NOMO-1 treated with dmso at 0.1 percent for 144 hours (cell line): ENCODE data around the gene PRR12.
"Not testable (repeated sequence)": the region's sequence is repeated elsewhere in the genome, so short reads cannot be mapped to it uniquely, and the experiment has no call there.

Source experiments
- DNase-seq: peaks from one replicate; lab custom pipeline; 2025; ENCODE audit not compliant: unreplicated experiment; lab: John Stamatoyannopoulos, UW

PRR12 gene

DNA sequence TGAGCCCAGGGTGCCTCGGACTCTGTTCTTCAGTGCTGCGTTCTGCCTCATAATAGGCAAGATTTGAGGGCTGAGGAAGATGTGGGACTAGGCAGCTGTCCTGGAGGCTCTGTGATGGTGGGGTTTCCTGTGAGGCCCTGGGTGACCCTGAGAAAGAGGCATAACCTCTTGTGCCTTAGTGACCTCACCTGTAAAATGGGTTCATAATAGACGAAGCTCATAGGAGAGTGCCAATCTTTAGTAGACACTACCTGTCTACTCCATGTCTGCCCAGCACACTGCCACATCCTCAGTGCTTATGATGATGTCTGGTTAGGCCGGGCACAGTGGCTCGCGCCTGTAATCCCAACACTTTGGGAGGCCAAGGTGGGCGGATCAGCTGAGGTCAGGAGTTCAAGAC is 25.6 kb downstream of the PRR12 start:
- no peak for DNase-seq

DNA sequence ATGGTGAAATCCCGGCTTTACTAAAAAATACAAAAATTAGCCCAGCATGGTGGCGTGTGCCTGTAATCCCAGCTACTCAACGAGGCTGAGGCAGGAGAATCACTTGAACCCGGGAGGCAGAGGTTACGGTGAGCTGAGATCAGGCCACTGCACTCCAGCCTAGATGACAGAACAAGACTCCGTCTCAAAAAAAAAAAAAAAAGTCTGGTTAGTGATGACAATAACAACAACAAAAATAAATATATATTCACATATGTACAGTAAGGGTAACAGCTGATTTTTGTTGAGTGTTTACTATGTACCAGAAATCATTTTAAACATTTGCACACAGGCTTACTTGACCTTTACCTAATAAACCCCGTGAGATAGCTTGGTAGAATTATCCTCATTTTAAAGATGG is 26.0 kb downstream of the PRR12 start:
- no peak for DNase-seq

DNA sequence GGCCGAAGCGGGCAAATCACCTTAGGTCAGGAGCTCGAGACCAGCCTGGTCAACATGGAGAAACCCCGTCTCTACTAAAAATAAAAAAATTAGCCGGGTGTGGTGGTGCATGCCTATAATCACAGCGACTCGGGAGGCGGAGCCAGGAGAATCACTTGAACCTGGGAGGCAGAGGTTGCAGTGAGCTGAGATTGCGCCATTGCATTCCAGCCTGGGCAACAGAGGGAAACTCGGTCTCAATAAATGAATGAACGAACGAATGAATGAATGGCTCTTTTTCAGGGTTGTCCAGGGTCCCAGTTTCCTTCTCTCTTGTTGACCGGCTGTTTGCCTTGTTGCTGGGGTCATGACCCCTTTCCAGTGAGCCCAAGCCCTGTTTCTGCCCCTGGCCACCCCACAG is 26.9 kb downstream of the PRR12 start:
- not testable (repeated sequence) for DNase-seq

DNA sequence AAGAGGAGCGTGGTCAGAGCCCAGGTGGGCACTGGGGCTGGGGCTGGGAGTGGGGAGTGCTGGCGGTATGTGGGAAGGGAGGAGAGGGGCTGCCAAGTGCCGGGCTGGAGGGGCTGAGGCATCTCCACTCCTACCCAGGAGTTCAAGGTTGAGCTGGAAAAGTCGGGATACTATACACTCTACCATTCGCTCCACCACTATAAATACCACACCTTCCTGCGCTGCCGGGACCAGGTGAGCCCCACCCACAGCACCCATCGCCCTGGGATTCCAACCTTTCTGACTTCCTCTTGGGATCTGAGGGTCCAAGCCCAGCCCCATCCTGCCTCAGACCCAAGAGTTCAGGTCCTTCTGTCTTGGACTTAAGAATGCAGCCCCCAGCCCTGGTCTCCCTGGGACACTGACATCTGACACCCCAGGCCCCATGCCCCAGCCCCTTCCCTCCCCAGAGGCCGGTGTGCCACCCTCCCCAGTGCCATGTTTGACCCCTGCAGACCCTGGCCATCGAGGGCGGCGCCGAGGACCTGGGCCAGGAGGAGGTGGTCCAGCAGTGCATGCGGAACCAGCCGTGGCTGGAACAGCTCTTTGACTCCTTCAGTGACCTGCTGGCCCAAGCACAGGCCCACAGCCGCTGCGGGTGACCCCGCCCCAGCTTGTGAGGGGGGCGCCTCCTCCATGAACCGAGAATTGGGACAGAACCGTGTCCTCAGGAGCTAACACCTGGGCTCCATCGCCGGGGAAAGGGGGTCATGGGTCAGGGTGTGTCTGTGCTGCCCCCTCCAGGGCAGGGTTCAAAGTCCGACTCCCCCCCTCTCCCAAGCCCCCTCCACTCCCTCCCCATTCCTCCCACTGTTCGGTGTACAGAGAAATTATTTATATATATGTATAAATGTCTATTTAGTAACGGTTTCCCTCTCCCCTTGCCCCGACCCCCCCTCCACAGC is 34.3 kb downstream of the PRR12 start:
- no peak for DNase-seq

DNA sequence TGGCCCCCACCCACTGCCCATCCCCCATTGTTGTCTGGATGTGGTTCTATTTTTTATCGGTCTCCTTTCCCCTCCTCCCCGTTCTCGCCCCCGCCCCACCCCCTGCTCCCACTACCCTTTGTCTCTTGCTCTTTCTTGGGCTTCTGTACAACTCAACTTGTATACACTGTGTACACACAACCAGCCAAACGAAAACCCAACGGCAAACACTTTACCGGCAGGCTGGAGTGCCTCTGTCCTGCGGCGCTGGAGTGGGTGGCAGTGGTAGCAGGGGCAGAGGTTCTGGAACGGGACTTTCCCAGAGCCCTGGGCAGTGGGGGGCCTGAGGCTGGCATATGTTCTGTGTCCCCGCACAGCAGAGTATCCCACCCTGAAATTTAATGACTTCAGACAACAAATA is 35.2 kb downstream of the PRR12 start:
- no peak for DNase-seq

DNA sequence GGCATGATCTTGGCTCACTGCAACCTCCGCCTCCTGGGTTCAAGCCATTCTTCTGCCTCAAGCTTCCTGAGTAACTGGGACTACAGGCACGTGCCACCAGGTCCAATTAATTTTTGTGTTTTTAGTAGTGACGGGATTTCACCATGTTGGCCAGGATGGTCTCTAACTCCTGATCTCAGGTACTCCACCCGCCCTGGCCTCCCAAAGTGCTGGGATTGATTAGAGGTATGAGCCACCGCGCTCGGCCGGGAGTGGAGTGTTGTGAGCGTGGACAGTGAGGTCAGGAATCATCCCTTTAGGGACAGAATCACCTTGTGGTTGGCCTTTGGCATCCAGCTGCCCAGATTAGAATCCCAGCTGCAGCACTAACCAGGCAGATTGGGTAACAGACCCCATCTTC is 38.7 kb downstream of the PRR12 start:
- no peak for DNase-seq

DNA sequence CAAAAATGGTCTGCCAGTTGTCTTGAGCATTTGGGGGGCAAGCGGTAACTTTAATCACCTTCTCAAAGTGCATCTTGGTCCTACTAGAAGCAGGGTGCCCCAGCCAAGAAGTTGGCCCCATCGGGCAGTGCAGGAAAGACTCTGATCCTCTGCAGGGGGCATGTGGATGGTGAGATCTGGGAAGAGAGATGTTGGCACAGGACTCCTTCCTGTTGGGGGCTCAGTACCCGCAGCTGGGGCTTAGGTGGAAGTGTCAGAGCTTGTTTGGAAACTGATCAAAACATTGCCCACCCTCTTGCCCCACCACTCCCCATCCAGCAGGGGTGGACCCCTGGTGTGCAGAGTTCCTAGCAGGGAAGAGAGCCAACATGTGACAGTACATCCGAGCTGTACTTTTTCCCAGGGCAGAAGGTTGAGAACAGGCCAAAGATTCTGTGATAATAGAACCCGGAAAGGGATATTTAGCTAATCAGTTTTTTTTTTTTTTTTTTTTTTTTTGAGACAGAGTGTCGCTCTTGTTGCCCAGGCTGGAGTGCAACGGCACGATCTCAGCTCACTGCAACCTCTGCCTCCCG is 40.1 kb downstream of the PRR12 start:
- DNase-seq: no peak

DNA sequence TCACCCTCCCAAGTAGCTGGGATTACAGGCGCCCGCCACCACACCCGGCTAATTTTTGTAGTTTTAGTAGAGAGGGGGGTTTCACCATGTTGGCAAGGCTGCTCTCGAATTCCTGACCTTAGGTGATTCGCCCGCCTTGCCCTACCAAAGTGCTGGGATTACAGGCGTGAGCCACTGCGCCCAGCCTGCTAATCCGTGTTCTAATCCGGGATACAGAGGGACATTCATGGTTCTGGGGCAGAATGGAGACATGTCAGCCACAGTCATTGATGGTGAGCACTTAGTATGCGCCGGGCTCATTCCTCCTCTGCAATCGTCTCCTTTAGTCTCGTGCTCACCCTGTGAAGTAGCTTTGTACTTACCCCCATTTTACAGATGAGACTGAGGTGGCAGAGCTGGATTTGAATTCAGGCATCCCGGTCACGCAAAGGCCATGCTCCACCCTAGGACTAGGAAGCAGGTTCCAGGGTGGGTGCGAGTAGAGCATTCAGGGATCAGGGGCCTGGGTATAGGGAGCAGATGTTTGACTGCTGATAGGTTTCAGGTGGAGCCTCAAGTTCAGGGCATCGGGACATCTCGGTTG is 40.7 kb downstream of the PRR12 start:
- no peak for DNase-seq

DNA sequence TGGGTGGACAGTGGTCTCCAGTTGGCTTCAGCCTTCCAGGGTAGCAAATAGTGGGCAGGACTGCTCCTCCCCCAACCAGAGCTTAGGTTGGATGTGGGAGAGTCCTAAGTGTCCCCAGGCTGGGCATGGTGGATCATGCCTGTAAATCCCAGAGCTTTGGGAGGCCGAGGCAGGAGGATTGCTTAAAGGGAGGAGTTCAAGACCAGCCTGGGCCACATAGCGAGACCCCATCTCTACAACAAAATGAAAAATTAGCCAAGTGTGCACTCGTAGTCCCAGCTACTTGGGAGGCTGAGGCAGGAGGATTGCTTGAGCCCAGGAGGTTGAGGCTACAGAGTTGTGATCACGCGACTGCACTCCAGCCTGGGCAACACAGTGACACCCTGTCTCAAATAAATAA is 41.6 kb downstream of the PRR12 start:
- DNase-seq: no peak

DNA sequence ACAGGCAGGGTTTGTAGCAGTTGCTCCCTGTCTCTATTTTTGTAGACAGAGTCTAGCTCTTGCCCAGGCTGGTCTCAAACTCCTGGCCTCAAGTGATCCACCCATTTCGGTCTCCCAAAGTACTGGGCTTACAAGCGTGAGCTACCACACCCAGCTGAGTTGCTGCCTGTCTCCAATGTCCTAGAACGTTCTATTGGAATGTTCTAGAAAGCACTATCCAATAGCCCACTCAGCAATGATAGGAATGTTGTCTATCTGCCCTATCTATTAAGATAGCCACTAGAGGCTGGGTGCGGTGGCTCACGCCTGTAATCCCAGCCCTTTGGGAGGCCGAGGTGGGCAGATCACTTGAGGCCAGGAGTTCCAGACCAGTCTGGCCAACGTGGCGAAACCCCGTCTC is 42.3 kb downstream of the PRR12 start:
- DNase-seq: not testable (repeated sequence)

DNA sequence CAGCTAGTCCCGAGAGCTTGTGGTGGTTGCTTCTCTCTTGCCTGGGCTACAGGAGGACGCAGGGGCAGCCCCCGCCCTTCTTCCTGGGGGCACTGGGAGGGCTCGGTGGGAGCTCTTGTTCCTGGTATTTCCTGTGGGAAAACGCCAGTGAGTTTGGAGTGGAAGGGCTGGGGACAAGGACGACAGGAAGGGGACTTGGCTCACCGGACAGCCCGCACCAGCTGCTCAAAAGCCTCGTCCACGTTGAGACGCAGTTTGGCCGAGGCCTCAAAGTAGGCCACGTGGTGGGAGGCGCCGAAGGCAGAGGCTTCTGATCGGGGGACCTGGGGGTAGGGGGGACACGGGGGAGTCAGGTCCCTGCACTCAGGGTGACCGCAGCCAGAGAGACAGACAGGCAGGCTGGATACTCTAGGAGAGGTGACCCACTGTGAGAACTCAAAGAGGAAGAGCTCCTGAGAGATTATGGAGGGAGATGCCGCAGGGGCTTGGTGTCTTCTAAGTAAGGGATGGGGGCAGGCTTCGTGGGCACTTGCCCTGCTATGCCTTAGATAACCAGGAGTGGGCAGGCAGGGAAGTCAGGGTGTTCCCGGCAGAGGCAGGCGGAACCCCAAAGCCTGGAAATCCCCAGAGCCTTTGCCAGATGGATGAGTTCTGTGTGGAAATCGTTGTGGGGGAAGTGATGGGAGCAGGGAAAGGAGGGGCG is 44.7 kb downstream of the PRR12 start:
- DNase-seq: no peak

DNA sequence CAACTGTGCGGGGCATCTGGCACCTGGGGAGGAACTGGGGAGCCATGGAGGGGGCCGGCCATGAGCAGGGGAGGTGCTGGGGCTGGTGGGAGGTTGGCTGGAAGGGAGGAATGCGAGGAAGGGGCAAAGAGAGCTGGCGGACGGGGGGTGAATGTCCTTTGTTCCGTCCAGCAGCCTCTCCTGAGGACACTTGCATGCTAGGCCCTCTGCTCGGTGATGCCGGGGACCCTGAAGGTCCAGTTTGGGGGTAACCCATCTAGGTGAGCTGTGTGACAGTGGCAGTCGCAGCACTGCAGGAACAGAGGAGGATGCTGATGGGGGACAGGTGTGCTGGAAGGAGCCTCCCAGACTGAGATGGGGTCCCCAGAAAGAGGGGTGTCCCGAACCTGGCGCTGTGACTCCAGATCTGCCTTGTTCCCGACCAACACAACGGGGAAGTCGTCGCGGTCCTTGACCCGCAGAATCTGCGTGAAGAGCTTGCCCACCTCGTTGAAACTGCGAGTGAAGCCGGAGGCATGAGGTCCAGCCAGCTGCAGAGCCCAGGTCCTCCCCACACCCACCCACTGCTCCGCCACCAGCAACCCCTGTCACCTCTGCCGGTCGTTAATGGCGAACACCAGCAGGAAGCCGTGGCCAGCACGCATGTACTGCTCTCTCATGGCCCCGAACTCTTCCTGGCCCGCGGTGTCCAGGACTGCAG is 45.4 kb downstream of the PRR12 start:
- no peak for DNase-seq

DNA sequence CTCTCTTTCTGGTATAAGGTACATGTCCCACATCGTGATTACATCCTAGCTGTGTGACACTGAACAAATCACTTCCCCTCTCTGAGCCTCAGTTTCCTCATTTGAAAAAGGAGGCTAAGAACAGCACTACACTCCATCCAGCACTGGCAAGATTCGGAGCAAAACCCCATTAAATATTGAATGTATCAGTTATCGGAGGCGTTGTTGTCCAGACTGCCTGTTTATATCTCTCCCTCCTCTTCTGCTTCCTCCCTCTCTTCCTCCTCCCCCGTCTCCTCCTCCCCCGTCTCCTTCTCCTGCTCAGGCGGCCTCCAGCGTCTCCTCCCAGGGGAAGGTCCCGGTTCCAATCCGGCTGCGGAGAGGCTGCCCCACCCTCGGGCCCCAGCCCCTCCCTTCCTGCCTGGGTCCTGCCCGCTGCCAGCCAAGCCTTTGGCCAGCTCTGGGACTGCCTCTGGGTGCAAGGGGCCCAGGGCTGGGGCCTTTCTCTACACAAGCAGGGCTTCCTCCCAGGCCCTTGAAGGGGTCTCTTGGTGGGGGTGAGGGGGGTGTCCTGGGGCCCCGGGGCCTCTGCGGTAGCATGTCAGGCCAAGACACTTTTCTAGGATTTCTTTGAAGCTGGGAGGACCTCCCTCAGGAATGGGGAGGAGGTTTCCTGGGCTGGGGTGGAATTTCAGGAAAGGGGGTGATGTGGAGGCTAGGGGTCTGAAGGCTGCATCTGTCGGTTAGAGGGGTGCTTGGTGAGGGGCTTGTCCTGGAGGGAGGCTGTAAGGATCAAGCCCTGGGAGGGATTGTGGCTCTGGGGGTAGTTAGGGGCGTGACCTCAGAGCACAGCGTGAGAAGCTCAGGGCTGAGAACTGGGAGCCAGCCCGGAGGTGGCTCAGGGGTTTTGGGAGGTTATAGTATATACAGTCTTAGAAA is 47.1 kb downstream of the PRR12 start:
- no peak for DNase-seq

DNA sequence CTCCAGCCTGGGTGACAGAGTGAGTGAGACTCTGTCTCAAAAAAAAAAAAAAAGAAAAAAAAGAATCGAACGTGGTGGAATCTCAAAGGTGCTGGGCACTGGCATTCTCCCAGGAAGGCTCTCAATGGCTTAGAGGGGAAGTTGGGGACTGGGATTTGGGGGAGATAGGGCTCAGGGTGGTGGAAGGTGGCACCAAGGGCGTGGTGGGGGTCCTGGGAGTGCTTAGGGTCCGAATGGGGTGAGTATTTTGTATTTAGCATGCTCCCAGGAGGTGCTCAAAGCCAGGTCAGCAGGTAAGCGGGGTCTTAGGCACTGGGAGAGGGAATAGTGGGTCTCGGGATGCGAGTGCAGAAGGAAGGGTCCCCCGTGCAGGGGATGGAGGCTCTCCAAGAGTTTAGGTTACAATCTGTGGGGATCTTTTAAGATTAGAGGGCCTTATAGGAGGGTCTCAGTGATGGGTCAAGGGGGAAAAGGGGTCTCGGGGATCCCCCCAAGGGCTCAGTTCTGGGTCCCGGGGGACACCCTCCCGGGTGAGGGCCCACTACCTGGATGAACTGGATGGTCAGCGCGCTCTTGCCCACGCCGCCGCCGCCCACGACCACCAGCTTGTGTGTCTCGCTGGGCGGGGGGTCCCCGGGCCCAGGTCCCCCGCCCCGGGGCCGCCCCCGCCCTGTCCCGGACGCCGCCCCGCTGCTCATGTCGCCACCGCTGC is 48.6 kb downstream of the PRR12 start:
- DNase-seq: no peak

DNA sequence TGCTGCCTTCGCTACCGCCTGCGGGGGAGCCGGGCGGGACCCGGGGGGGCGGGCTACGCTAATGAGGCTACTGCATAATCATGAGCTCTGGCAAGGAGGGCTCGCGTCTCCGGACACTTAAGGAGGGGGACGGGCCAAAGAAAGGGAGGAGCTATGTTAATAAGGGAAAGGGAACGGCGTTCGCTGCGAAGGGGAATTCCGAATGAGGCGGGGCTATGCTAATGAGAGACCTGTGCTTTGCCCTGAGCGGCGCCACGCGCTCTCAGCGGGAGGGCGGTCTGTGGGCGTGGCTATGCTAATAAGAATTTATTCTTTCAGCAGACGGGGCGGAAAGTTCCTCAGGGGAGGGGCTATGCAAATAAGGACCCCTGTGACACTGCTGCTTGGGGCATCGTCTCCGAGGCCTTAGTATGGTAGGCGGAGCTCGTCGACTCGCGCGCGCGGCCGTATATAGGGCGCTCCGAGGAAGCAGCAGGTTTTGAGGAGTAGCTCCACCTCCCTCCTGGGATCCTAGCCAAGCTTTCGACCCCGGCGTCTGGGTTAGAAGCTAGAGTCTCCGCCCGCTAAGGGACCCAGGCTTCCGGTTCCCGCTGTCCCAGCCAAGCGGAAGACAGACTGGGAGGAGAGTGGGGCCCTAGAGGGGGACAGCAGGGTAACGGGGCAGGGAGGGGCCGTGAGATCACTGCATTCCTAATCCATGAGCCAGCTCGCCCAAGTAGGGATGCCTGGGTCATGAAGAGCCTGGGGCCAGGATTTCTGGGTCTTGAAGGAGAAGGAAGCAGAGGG is 49.3 kb downstream of the PRR12 start, which contains the start of gene RRAS:
RRAS (minus strand) TSS at position 31 of the 786 bp plus-strand sequence. CDS start 45 bp downstream, outside the sequence.
- peak; percentile 100 for DNase-seq

DNA sequence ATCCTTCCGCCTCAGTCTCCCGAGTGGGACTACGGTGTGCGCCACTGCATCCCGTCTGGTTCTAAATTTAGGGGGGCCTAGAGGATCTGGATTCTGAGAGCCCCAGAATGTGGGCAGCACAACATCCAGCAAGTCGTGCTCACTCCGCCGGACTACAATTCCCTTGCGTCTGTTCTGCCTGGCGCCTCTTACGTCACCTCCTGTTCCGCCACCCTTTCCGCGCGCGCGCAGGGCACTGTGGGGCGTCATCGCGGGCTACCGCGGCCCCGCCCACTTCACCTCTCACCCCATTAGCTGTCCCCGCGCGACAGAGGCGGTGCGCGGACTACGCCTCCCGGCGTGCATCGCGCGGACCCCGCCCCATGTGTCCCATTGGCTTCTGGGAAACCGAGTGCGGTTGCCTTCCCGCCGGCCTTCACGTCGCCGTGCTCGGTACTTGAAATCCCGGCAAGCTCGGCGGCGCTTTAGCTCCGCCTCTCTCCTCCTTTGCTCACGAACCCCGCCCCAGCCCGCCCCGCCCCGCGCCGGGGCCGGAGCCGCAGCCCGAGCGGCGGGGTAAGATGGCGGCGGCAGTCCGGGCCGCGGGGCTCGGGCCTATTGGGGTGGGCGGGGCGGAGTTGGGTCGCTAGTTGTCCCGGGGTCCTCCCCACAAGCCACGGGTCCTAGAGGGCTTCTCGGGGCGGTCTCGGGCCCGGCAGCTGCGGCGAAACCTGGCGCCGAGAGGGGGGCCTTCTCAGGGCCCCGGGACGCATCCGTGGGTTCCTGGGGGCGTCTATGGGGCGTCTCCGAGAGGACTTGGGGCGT is 50.9 kb downstream of the PRR12 start, which contains the start of gene SCAF1:
SCAF1 (plus strand) TSS at position 522 of the 804 bp plus-strand sequence. CDS start 2,818 bp downstream, outside the sequence.
- peak; percentile 99 for DNase-seq

DNA sequence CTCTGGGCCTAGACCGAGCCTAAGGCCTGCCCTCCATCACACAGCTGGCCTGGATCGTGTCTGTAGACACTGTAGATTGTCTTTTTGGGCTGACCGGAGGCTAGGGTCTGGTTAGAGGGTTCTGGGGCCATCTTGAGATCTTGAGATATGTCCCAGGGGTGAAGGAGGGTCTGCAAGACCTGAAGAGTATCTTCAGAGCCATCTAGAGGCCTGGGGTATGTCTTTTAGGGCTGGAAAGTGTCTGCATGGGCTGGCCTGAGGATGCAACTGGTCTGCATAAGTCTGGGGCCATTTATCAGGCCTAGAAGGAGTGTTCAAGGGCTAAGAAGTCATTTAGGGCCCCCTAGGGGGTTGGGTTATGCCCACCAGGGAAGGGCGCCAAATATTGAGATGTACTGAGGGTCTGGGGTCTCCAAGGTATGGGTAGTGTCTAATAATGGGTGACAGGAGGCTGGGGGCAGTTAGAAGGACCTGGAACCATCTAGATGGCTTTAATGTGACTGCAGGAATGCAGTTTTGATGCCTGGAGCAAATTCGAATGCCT is 51.6 kb downstream of the PRR12 start:
- DNase-seq: no peak
